MG63 (cell line): ENCODE data around the gene IFIT3. TPM values are rescaled to one million over a fixed set of nuclear protein-coding genes. Genes with fewer than 3 reads are reported as not detected.
"Not testable (repeated sequence)": the region's sequence is repeated elsewhere in the genome, so short reads cannot be mapped to it uniquely, and the experiment has no call there.

Experiments
- DNase-seq: peaks from one replicate; pipeline ENCODE4 v3.0.0-alpha.2; 2020
- H3K27me3 ChIP-seq: fragments of 250-450 bp; sonication (Bioruptor Pico); 2 replicates; pipeline ENCODE4 v1.5.1; 2020; ENCODE audit warnings: mild to moderate bottlenecking, moderate library complexity
- H3K36me3 ChIP-seq: fragments of 250-450 bp; sonication (Bioruptor Pico); 2 replicates; pipeline ENCODE4 v1.5.1; 2020; ENCODE audit warnings: mild to moderate bottlenecking, moderate library complexity
- H3K4me3 ChIP-seq: fragments of 250-450 bp; sonication (Bioruptor Pico); 2 replicates; pipeline ENCODE4 v1.5.1; 2020; ENCODE audit warnings: mild to moderate bottlenecking, moderate library complexity
- H3K9me3 ChIP-seq: fragments of 250-450 bp; sonication (Bioruptor Pico); 2 replicates; pipeline ENCODE4 v1.5.1; 2020; ENCODE audit warnings: mild to moderate bottlenecking, moderate library complexity
- total RNA-seq: library from RNA; depleted of rRNA; stranded (reverse); fragments of >200 nt; shearing (Covaris generic); gene quantifications from 2 replicates; pipeline ENCODE4 v1.2.3, GENCODE V29; 2014; ENCODE audit warnings: low replicate concordance

Gene IFIT3
- total RNA-seq, 1 experiment from 2014 or later: 32.0 TPM

GRCh38 chr10:89345367-89346000 lies 17.7 kb downstream of the IFIT3 start:
- DNase-seq: no peak
- no peak overlapping the region for H3K4me3 ChIP-seq
- H3K36me3 ChIP-seq: no peaks in the 10 kb centered on the region
- H3K27me3 ChIP-seq: no peaks in the 10 kb centered on the region
- no peaks in the 10 kb centered on the region for H3K9me3 ChIP-seq

- Histone ChIP-seq H3K4me3 (no peak overlapping the region), H3K36me3 (no peaks in the 10 kb centered on the region), H3K27me3 (no peaks in the 10 kb centered on the region), H3K9me3 (no peaks in the 10 kb centered on the region)
- DNase-seq: no peak
Observed at GRCh38 chr10:89346405-89347254, 18.8 kb downstream of the IFIT3 start.

DNA sequence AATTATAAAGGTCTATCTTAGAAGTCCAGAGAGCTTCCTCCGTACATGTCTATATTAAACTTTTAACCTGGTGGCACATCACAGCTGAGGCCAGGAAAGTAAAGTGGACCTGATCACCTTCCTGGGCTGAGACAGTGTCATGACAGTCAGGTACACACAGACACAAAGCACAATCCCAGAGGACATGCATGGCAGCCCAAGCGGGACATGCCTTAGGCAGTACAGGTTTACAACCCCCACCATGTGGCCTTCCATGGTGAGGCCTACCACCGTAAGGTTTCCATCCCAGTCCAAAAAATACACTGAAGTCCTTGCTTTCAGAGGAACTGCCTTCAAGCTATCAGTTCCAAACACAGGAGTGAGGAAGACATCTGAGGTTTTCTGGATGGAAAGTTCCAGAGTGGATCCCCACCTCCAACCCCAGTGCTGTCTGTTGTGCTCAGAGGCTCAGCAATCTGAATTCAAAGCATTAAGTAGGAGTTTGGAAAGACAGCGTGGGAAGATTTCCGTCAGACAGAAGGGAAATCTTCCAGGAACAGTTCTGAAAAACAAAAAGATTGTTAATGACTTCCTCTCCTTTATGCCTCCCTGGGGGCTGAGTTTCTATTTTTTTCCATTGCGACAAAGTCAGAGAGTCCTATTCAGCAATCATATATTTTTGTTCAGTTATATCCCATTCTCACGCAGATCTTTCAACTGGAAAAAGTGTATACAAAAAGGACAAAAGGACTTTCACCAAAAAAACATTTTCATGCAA lies 20.1 kb downstream of the IFIT3 start:
- Histone ChIP-seq H3K4me3 (no peak overlapping the region), H3K27me3 (no peaks in the 10 kb centered on the region), H3K9me3 (no peaks in the 10 kb centered on the region), H3K36me3 (no peaks in the 10 kb centered on the region)
- no peak for DNase-seq

DNA sequence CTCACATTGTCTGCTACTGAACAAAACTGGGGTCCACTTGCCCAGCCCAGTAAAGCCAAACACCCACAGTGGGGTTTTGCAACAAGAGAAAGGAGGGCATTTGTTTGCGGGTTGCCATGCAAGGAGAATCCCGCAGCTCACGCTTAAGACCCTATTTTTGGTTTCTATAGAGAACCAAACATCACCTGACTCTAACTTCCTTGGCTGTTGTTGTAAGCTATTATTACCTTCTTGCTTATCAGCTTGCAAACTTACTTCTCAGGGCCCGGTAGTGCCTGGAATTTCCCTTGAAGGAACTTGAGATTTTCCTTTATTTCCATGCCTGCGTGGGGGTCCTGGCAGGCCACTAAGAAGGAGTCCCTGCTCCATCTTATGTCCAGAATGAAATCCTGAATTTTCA lies 20.7 kb downstream of the IFIT3 start:
- no peak for DNase-seq
- H3K36me3 ChIP-seq: no peaks in the 10 kb centered on the region
- H3K9me3 ChIP-seq: no peaks in the 10 kb centered on the region
- H3K4me3 ChIP-seq: no peak overlapping the region
- no peaks in the 10 kb centered on the region for H3K27me3 ChIP-seq

GRCh38 chr10:89348975-89349374 lies 21.2 kb downstream of the IFIT3 start:
- no peak for DNase-seq
- Histone ChIP-seq H3K4me3 (no peak overlapping the region), H3K9me3 (no peaks in the 10 kb centered on the region), H3K36me3 (no peaks in the 10 kb centered on the region), H3K27me3 (no peaks in the 10 kb centered on the region)

DNA sequence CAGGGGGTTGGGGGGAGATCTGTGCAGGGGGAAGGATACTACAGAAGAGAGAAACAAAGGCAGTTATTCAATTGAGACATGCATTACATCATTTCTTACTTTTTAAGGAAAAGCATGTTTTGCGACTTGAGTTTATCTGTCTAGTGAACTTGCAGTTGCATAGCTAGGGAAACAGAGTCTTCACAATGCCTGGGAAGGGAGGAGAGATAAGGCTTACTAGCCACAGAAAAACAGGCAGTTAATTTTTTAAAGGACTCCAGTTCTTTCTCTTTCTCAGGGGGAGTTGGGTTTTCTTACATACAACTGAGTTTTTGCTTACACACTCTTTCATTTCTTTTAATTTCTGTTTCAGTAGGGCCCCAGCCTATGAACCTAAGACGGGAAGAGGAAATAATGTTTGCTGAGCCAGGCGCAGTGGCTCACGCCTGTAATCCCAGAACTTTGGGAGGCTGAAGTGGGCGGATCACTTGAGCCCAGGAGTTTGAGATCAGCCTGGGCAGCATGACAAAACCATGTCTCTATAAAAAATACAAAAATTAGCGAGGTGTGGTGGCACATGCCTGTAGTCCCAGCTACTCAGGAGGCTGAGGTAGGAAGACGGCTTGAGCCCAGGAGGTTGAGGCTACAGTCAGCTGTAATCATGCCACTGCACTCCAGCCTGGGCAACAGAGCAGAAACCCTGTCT lies 23.0 kb downstream of the IFIT3 start:
- H3K4me3 ChIP-seq: peak overlapping the region; percentile 5; the same call in 1 of the 2 replicates
- DNase-seq: peak; percentile 75
- not testable (repeated sequence) for H3K36me3 ChIP-seq, H3K27me3 ChIP-seq, H3K9me3 ChIP-seq

DNA sequence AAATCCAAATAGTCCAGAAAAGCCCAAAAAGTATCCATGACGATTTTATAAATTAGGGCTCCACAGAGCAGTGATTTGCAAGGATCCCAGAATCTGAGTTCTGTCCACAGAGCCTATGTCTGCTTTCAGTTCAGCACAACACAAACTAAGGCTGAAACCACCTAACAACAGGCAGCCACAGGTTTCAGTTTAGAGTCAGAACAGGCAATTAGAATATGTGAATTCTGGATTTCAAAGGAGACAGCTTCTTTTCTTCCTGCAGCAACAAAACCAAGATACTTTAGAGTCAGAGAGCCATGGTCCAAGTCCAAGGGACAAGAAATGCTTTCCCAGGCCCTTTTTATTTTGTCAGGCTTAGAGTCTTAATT lies 23.6 kb downstream of the IFIT3 start:
- H3K36me3 ChIP-seq: no peaks in the 10 kb centered on the region
- H3K4me3 ChIP-seq: peak overlapping the region; percentile 5; the same call in 1 of the 2 replicates
- no peaks in the 10 kb centered on the region for H3K27me3 ChIP-seq
- no peak for DNase-seq
- no peaks in the 10 kb centered on the region for H3K9me3 ChIP-seq

DNA sequence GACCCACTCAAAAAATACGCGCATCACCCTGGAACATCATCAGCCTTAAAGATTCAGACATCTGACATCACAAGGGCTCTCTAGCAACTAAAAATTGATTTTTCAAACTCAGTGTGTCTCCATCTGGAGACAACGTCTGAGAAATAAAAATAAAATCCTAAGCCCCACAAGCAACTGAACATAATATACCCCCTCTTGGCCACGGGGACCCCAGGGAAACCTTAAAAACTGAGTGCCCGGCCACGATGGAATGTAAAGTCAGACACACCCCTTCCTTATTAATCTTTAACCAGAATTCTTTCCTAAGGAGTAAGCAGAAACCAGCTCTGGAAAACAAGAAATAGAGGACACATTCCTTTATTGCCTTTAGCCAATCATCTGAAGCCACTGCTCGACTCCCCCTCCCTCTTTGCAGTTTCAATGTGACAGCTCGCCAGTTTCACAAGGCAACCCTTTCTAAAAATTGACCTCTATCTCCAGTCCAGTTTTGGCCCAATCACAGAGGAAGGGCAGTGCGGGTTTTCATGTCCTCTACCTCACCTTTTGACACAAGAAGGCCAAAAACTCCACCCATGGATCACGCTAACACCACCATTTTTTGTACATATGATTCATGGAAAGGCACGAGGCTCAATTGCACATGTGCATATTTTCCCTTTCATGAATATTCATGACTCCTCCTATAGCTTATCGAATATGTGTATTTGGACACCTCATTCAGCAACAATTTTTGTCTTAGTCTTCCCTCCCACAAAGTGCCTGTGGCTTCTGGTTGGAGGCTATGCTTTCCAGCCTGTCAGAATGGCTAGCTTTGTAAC lies 24.2 kb downstream of the IFIT3 start:
- Histone ChIP-seq H3K4me3 (peak overlapping the region; percentile 5; the same call in 1 of the 2 replicates), H3K9me3 (no peaks in the 10 kb centered on the region), H3K27me3 (no peaks in the 10 kb centered on the region), H3K36me3 (no peaks in the 10 kb centered on the region)
- DNase-seq: peak; percentile 90

- H3K9me3 ChIP-seq: no peaks in the 10 kb centered on the region
- no peak overlapping the region for H3K4me3 ChIP-seq
- no peaks in the 10 kb centered on the region for H3K36me3 ChIP-seq
- no peaks in the 10 kb centered on the region for H3K27me3 ChIP-seq
- DNase-seq: no peak
Observed at GRCh38 chr10:89352802-89353201, 25.0 kb downstream of the IFIT3 start.

DNA sequence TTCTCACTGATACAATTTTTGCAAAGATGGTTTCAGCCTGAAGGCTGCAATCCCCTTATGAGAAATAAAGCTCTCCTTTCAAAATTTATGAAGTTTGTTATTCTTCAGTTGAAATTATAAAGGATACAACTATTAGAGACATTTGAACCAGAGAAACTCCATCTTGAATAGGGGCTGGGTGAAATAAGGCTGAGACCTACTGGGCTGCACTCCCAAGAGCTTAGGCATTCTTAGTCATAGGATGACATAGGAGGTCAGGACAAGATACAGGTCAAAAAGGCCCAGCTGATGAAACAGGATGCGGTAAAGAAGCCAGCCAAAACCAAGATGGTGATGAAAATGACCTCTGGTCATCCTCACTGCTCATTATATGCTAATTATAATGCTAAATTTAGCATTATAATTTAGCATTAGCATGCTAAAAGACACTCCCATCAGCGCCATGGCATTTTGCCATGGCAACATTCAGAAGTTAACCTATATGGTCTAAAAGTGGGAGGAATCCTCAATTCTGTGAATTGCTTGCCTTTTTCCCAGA lies 27.7 kb downstream of the IFIT3 start:
- Histone ChIP-seq H3K4me3 (no peak overlapping the region), H3K36me3 (no peaks in the 10 kb centered on the region), H3K9me3 (no peaks in the 10 kb centered on the region), H3K27me3 (no peaks in the 10 kb centered on the region)
- peak; percentile 71 for DNase-seq

GRCh38 chr10:89357096-89357495 lies 29.3 kb downstream of the IFIT3 start:
- Histone ChIP-seq H3K27me3 (no peaks in the 10 kb centered on the region), H3K9me3 (no peaks in the 10 kb centered on the region), H3K4me3 (no peak overlapping the region), H3K36me3 (no peaks in the 10 kb centered on the region)
- DNase-seq: no peak

GRCh38 chr10:89357975-89358374 lies 30.2 kb downstream of the IFIT3 start:
- no peak overlapping the region for H3K4me3 ChIP-seq
- DNase-seq: no peak
- no peaks in the 10 kb centered on the region for H3K27me3 ChIP-seq
- H3K36me3 ChIP-seq: no peaks in the 10 kb centered on the region
- H3K9me3 ChIP-seq: no peaks in the 10 kb centered on the region

- Histone ChIP-seq H3K4me3 (no peak overlapping the region), H3K9me3 (no peaks in the 10 kb centered on the region), H3K36me3 (no peaks in the 10 kb centered on the region), H3K27me3 (no peaks in the 10 kb centered on the region)
- no peak for DNase-seq
Observed at GRCh38 chr10:89360157-89360556, 32.4 kb downstream of the IFIT3 start.

GRCh38 chr10:89362929-89363328 lies 35.1 kb downstream of the IFIT3 start:
- Histone ChIP-seq H3K27me3 (no peaks in the 10 kb centered on the region), H3K36me3 (no peaks in the 10 kb centered on the region), H3K4me3 (no peak overlapping the region), H3K9me3 (no peaks in the 10 kb centered on the region)
- no peak for DNase-seq

DNA sequence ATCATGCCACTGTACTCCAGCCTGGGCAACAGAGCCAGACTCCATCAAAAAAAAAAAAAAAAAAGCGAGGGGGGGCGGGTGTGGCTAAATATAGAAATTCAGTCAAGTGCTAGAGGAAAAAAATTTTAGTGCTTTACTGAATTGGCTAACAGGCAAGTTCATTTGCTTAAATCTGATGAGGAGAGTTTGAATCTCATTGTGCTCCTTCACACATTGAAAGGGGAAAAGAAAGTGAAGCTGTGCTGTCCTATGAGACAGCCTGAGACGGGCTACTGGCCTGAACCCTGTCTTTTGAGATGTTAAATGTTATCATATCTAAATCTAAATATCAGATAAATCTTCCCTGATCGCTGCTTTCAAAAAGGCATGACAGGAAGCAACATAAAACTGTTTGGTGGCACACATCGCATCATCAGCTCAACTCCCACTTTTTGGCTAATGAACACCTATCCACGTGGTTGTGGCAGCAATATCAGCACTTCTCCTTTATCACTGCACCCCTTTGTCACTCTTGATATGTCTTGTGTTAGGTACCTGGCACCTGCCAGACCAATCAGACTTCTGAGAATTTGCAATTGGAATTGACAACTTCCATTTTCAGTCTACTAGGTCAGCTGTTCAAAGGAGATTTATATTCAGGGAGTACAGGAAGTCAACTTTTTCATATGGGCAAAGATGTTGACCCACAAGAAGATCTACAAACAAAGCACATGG lies 36.1 kb downstream of the IFIT3 start:
- DNase-seq: no peak
- H3K36me3 ChIP-seq: no peaks in the 10 kb centered on the region
- no peak overlapping the region for H3K4me3 ChIP-seq
- no peaks in the 10 kb centered on the region for H3K9me3 ChIP-seq
- H3K27me3 ChIP-seq: no peaks in the 10 kb centered on the region
